ENCODE results near the gene DDX49.

- no peak for TF ChIP-seq CTCF (IDR thresholded peaks at IDR 0.05; ENCODE audit: poor library complexity)
- TF ChIP-seq EZH2 (IDR thresholded peaks at IDR 0.05; ENCODE audit: borderline replicate concordance), result no peak
- no peak for TF ChIP-seq EZH2phosphoT487 (IDR thresholded peaks at IDR 0.05; ENCODE audit: low read depth, severe bottlenecking, unreplicated experiment)
Measured at GRCh38 chr19:18966307-18966706, 46.8 kb downstream of the DDX49 start.
